Cerebellar cortex (tissue), 1 donor: ENCODE measurements around the gene GARIN5A.

Experiments
- DNase-seq: peaks from one replicate; pipeline ENCODE4 v3.0.0-alpha.2; 2015; ENCODE audit warnings: low spot score

Gene GARIN5A

GRCh38 chr19:50508843-50509190 is 32.2 kb upstream of the GARIN5A start:
- no peak for DNase-seq

- DNase-seq, result no peak
These were observed 30.7 kb upstream of the GARIN5A start for GRCh38 chr19:50507376-50507775.

GRCh38 chr19:50506700-50507099 is 30.1 kb upstream of the GARIN5A start:
- DNase-seq, result no peak

- no peak for DNase-seq
These were observed 29.4 kb upstream of the GARIN5A start for GRCh38 chr19:50505856-50506611.

GRCh38 chr19:50501568-50502475 is 25.2 kb upstream of the GARIN5A start:
- DNase-seq, result no peak

- DNase-seq, result no peak
These were observed 24.5 kb upstream of the GARIN5A start for GRCh38 chr19:50501186-50501567.

- no peak for DNase-seq
These were observed 24.1 kb upstream of the GARIN5A start for GRCh38 chr19:50500753-50501151.

GRCh38 chr19:50500060-50500752 is 23.6 kb upstream of the GARIN5A start:
- no peak for DNase-seq

GRCh38 chr19:50498219-50499056 is 21.8 kb upstream of the GARIN5A start:
- DNase-seq, result no peak

GRCh38 chr19:50497022-50497405 is 20.4 kb upstream of the GARIN5A start:
- DNase-seq, result no peak

GRCh38 chr19:50496189-50497021 is 19.8 kb upstream of the GARIN5A start:
- peak; percentile 32 for DNase-seq

GRCh38 chr19:50495020-50495531 is 18.4 kb upstream of the GARIN5A start:
- DNase-seq, result no peak

GRCh38 chr19:50494186-50495019 is 17.8 kb upstream of the GARIN5A start:
- DNase-seq, result no peak

GRCh38 chr19:50493171-50493570 is 16.5 kb upstream of the GARIN5A start:
- DNase-seq, result no peak

- DNase-seq, result no peak
These were observed 15.8 kb upstream of the GARIN5A start for GRCh38 chr19:50492303-50493052.

- no peak for DNase-seq
These were observed 14.4 kb upstream of the GARIN5A start for GRCh38 chr19:50490991-50491472.

GRCh38 chr19:50490411-50490811 is 13.8 kb upstream of the GARIN5A start:
- DNase-seq, result no peak

- DNase-seq, result no peak
These were observed 12.9 kb upstream of the GARIN5A start for GRCh38 chr19:50489461-50490011.
